ENCODE results near the gene EPOP.

- TF ChIP-seq CTCF (IDR thresholded peaks at IDR 0.05; ENCODE audit: low read length), result peak; percentile 6; the same call in 1 of the 2 replicates
- no peak for TF ChIP-seq EZH2phosphoT487 (IDR thresholded peaks at IDR 0.05; ENCODE audit: low read length)
Observed at GRCh38 chr17:38673707-38674013, 1.1 kb downstream of the EPOP start.
